Sciatic nerve (tissue), 2 donors: ENCODE data around the gene CTXND1. TPM values are rescaled to one million over a fixed set of nuclear protein-coding genes. Genes with fewer than 3 reads are reported as not detected.
"Not testable (repeated sequence)": the region's sequence is repeated elsewhere in the genome, so short reads cannot be mapped to it uniquely, and the experiment has no call there.

Experiments
- ATAC-seq: fragments of 200-7000 bp; cut with Tn5 transposase; one replicate; pipeline ENCODE4 v1.9.1; 2020; ENCODE audit warnings: mild to moderate bottlenecking, moderate library complexity
- DNase-seq: peaks from one replicate; pipeline ENCODE4 v3.0.0-alpha.2; 2020; ENCODE audit warnings: low spot score
- intact Hi-C: fragments of 100-400 bp; cut with DNase I; formaldehyde crosslinking; loops from one replicate; pipeline ENCODE4 v1.14.2; 2022
- total RNA-seq: library from RNA; stranded (reverse); fragmentation: NEBNext Ultra II Directional; extraction: Animal tissue kit (Norgen Biotek cat#: 25700); gene quantifications from one replicate; pipeline ENCODE4 v1.2.1, GENCODE V29; 2021
- donor health status: DM: no; HTN: no; CAD: no.
- donor health status: DM: no; HTN: no; CAD: no.

Gene CTXND1
- total RNA-seq, 1 donor from 2014 or later, result 6.3 TPM

- DNase-seq (no peak), ATAC-seq (no peak)
- intact Hi-C loops, result loop anchor here (5.0 kb wide), 1 partner anchor 963 kb away; no protein-coding TSS in a partner anchor
These were observed 82.2 kb downstream of the CTXND1 start for GRCh38 chr15:80169768-80170357.

GRCh38 chr15:80168421-80168820 is 83.6 kb downstream of the CTXND1 start:
- DNase-seq, result no peak
- intact Hi-C loops, result loop anchor here (5.0 kb wide), 1 partner anchor 961 kb away; no protein-coding TSS in a partner anchor

GRCh38 chr15:80167936-80168335 is 84.1 kb downstream of the CTXND1 start:
- ATAC-seq (no peak), DNase-seq (no peak)
- intact Hi-C loops, result loop anchor here (5.0 kb wide), 1 partner anchor 961 kb away; no protein-coding TSS in a partner anchor

More at GRCh38 chr15:80168421-80168820, 83.6 kb downstream of the CTXND1 start:
- no peak for ATAC-seq

DNA sequence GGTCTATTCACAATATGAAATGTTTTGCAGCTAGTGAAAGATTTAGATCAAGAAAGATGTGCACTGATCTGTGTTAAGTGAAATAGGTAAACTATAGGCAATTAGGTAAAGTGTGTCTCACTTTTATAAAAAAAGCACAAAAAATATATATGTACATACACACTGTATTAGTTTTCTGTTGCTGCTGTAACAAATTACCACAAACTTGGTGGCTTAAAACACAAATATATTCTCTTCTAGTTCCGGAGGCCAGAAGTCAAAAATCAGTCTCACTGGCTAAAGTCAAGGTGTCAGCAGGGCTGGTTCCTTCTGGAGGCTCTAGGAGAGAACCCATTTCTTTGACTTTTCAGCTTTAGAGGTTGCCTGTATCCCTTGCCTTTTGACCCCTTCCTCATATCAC is 88.1 kb downstream of the CTXND1 start:
- DNase-seq (no peak), ATAC-seq (no peak)
- intact Hi-C loops, result no loop called here

- intact Hi-C loops, result no loop called here
- no peak for DNase-seq
- no peak for ATAC-seq
These were observed 88.8 kb downstream of the CTXND1 start for GRCh38 chr15:80163217-80163616.

- DNase-seq, result no peak
- intact Hi-C loops, result no loop called here
- ATAC-seq, result peak; percentile 70
These were observed 89.9 kb downstream of the CTXND1 start for GRCh38 chr15:80162059-80162554.

- ATAC-seq (no peak), DNase-seq (no peak)
- intact Hi-C loops, result no loop called here
These were observed 90.5 kb downstream of the CTXND1 start for GRCh38 chr15:80161468-80162016.

- intact Hi-C loops, result no loop called here
- DNase-seq (no peak), ATAC-seq (peak; percentile 85)
These were observed 91.3 kb downstream of the CTXND1 start for GRCh38 chr15:80160570-80161156.

- intact Hi-C loops, result loop anchor here (10.0 kb wide), 1 partner anchor 95 kb away; no protein-coding TSS in a partner anchor
- DNase-seq, result no peak
- no peak for ATAC-seq
These were observed 92.0 kb downstream of the CTXND1 start for GRCh38 chr15:80159811-80160569.

DNA sequence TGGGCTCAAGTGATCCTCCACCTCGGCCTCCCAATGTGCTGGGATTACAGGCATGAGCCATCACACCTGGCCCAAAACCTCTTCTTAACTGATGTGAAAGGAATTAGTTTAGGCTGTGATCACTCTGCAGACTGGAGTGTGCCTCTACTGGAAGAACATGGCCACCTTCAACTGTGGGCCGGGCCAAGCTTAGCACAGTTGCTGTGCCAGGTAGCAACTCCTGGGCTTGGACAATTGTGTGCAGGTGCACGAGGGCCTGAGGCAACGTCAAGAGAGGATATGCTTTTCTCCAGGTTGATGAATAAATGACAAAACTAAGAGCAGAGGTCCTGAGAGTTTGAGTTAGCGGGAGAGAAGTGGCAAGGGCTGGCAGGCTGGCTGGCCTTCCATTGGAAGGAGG is 92.7 kb downstream of the CTXND1 start:
- intact Hi-C loops, result loop anchor here (10.0 kb wide), 1 partner anchor 94 kb away; no protein-coding TSS in a partner anchor
- ATAC-seq (no peak), DNase-seq (no peak)

- no peak for DNase-seq
- no peak for ATAC-seq
- intact Hi-C loops, result loop anchor here (10.0 kb wide), 1 partner anchor 92 kb away; no protein-coding TSS in a partner anchor
These were observed 94.8 kb downstream of the CTXND1 start for GRCh38 chr15:80157215-80157614.

DNA sequence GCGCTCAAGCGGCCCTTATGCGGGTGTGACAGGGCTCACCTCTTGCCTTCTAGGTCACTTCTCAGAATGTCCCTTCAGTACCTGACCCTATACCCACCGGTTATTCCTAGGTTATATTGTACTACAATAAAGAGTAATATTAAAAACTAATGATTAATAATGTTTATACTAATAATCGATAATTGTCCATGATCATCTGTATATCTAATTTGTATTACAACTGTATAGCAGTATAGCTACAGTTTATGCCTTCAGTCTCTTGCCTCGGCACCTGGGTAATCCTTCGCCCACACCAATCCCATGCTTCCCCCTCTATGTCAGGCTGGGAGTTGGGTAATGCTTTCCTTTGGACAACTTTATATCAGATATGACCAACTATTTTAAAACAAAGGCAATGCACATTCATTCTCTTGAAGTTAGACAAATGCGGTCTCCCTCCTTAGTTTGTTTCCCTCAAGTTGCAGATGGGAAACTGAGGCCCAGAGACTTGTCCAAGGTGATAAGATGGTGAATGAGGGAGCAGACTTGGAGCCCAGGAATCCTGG is 95.8 kb downstream of the CTXND1 start:
- intact Hi-C loops, result loop anchor here (10.0 kb wide), 1 partner anchor 91 kb away; no protein-coding TSS in a partner anchor
- ATAC-seq, result no peak
- no peak for DNase-seq

GRCh38 chr15:80155378-80156175 is 96.4 kb downstream of the CTXND1 start:
- intact Hi-C loops, result loop anchor here (10.0 kb wide), 1 partner anchor 91 kb away; no protein-coding TSS in a partner anchor
- ATAC-seq, result not testable (repeated sequence)

GRCh38 chr15:80155001-80155377 is 97.0 kb downstream of the CTXND1 start:
- intact Hi-C loops, result loop anchor here (10.0 kb wide), 1 partner anchor 90 kb away; no protein-coding TSS in a partner anchor
- DNase-seq, result no peak
- ATAC-seq, result no peak

More at GRCh38 chr15:80155378-80156175, 96.4 kb downstream of the CTXND1 start:
- DNase-seq, result not testable (repeated sequence)

GRCh38 chr15:80154336-80154735 is 97.7 kb downstream of the CTXND1 start:
- no peak for ATAC-seq
- intact Hi-C loops, result loop anchor here (10.0 kb wide), 1 partner anchor 90 kb away; no protein-coding TSS in a partner anchor
- DNase-seq, result no peak

- intact Hi-C loops, result loop anchor here (10.0 kb wide), 1 partner anchor 89 kb away; no protein-coding TSS in a partner anchor
- ATAC-seq, result no peak
These were observed 98.1 kb downstream of the CTXND1 start for GRCh38 chr15:80153900-80154299.

GRCh38 chr15:80152896-80153876 is 98.8 kb downstream of the CTXND1 start, which contains the start of gene FAH:
FAH (plus strand) TSS chr15:80152999; CDS start chr15:80153055, 56 bp downstream.
- intact Hi-C loops, result loop anchor here (10.0 kb wide), 1 partner anchor 88 kb away; no protein-coding TSS in a partner anchor
- DNase-seq (no peak), ATAC-seq (peak; percentile 85)

More at GRCh38 chr15:80153900-80154299, 98.1 kb downstream of the CTXND1 start:
- no peak for DNase-seq
